Peyer's patch (tissue), 4 donors: Measurements from ENCODE around the gene ARMC12. TPM values are rescaled to one million over a fixed set of nuclear protein-coding genes. Genes with fewer than 3 reads are reported as not detected.

ENCODE experiments used
- DNase-seq, 3 donors: peaks; one replicate each; pipeline ENCODE4 v3.0.0-alpha.2; 2017 to 2019
- H3K27ac ChIP-seq, 4 donors: fragments of 200-600 bp; sonication (generic); one replicate each; pipeline ENCODE4 v1.5.1; 2016 to 2019
- H3K27me3 ChIP-seq, 2 donors: fragments of 200-600 bp; sonication (generic); one replicate each; pipeline ENCODE4 v1.5.1; 2019
- H3K36me3 ChIP-seq, 3 donors: fragments of 200-600 bp; sonication (generic); one replicate each; pipeline ENCODE4 v1.5.1; 2016 to 2019
- H3K4me1 ChIP-seq, 4 donors: fragments of 200-600 bp; sonication (generic); one replicate each; pipeline ENCODE4 v1.5.1; 2016 to 2019
- H3K4me3 ChIP-seq, 4 donors: fragments of 200-600 bp; sonication (generic); 1 replicate in 3 of 4; 2 replicates in 1 of 4; pipeline ENCODE4 v1.5.1; 2016 to 2019; ENCODE audit warnings: mild to moderate bottlenecking in 1 of 4
- H3K9me3 ChIP-seq, 4 donors: fragments of 200-600 bp; sonication (generic); one replicate each; pipeline ENCODE4 v1.5.1; 2016 to 2019; ENCODE audit warnings: mild to moderate bottlenecking in 1 of 4
- POLR2A ChIP-seq, 2 donors: fragments of 450-650 bp; IDR thresholded peaks; one replicate each; pipeline ENCODE4 v1.5.1; 2017; ENCODE audit warnings: antibody characterized with exemption in 2 of 2, mild to moderate bottlenecking in 2 of 2, moderate library complexity in 2 of 2
- total RNA-seq, 4 donors: library from RNA; depleted of rRNA; stranded (reverse); fragments of >200 nt; gene quantifications; one replicate each; pipeline ENCODE4 v1.1.0, GENCODE V29; 2016
- TF ChIP-seq, protein P1 (sequence below), 6 experiments: fragments of 450-650 bp in 4 of 6; fragments of 200-600 bp in 2 of 6; sonication (generic) in 1 of 6; IDR thresholded peaks; one replicate each; pipeline ENCODE4 v1.5.1; 2017 to 2019; ENCODE audit warnings: antibody characterized with exemption in 6 of 6, mild to moderate bottlenecking in 3 of 6, moderate library complexity in 1 of 6

Gene ARMC12
- total RNA-seq, 4 donors from 2014 or later = 1.3 to 2.7 TPM; not detected in 2

DNA sequence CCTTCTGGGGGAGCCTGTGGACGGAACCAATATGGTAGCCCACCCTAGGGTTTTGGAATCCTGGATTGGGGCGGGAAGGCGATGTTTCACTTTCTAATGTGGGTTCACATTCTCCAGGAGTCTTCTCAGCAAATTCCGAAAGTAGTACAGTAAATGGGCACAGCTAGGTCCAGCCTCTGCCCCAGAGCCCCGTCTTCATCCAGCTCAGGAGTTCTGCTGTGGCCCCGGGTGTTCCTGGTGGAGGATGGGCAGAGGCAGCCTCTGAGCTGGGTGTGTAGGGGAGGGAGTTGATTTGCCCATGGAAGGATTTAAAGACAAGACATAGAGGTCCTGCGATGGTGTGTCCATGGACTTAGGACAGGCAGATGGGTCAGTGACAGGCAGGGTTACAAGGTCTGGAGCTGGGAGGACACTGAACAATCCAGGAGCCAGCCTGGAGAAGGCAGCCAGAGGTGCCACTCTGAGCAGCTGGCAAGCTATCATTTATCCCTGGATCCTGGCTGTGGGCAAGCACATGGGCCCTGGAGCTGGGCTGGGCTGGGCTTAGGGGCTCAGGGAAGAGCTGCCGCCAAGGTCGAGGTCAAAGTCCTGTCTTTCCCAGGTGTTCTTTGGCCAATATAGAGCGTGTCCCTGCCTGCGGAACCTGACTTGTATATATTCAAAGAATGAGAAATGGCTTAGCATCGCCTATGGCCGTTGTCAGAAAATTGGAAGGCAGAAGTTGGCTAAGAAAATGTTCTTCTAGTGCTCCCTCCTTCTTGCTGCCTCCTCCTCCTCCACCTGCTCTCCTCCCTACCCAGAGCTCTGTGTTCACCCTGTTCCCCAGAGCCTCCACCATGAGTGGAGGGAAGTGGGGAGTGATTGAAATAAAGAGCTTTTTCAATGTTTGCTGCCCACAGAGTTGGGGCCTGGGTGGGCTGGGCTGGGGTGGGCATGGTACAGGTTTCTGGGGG is 50.7 kb downstream of the ARMC12 start:
- H3K36me3 ChIP-seq = no peaks in the 10 kb centered on the region
- no peak for TF ChIP-seq POLR2A (IDR thresholded peaks at IDR 0.05)
- TF ChIP-seq, protein P1, sequence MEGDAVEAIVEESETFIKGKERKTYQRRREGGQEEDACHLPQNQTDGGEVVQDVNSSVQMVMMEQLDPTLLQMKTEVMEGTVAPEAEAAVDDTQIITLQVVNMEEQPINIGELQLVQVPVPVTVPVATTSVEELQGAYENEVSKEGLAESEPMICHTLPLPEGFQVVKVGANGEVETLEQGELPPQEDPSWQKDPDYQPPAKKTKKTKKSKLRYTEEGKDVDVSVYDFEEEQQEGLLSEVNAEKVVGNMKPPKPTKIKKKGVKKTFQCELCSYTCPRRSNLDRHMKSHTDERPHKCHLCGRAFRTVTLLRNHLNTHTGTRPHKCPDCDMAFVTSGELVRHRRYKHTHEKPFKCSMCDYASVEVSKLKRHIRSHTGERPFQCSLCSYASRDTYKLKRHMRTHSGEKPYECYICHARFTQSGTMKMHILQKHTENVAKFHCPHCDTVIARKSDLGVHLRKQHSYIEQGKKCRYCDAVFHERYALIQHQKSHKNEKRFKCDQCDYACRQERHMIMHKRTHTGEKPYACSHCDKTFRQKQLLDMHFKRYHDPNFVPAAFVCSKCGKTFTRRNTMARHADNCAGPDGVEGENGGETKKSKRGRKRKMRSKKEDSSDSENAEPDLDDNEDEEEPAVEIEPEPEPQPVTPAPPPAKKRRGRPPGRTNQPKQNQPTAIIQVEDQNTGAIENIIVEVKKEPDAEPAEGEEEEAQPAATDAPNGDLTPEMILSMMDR (IDR thresholded peaks at IDR 0.05) = no peak
- H3K27me3 ChIP-seq = peaks cover 0 to 3% of the 10 kb centered on the region in 2 donors
- no peak for DNase-seq
- H3K4me3 ChIP-seq = no peak overlapping the region
- H3K9me3 ChIP-seq = no peaks in the 10 kb centered on the region
- H3K27ac ChIP-seq = no peak overlapping the region
- no peaks in the 10 kb centered on the region for H3K4me1 ChIP-seq

DNA sequence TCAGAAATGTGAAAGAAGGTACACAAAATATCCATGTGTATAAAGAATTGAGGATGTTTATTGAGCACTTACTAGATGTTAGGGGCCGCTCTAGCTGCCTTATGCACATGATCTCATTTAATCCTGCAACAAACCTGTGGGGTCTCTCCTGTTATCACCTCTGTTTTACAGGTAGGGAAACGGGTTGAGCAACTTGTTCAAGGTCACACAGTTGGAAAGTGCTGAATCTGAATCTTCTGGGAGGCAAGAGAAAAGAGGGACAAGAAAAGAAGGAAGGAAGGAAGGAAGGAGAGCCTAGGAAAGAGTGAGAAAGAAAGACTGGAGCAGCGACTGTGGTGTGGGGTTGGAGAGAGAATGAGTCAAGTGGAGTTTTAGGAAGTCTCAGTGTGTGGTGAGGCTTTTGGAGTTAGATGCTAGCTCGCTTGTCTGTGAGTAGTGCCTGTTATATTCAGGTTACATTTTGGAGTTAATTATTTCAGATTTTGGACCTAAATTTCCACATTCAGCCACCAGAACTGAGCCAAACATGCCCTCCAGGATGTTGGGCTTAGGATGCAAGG is 51.7 kb downstream of the ARMC12 start:
- TF ChIP-seq, protein P1 (IDR thresholded peaks at IDR 0.05) = no peak
- TF ChIP-seq POLR2A (IDR thresholded peaks at IDR 0.05) = no peak
- no peak for DNase-seq
- Histone ChIP-seq H3K36me3 (no peaks in the 10 kb centered on the region), H3K27ac (no peak overlapping the region), H3K9me3 (no peaks in the 10 kb centered on the region), H3K27me3 (peaks cover 0 to 3% of the 10 kb centered on the region in 2 donors), H3K4me1 (no peaks in the 10 kb centered on the region), H3K4me3 (no peak overlapping the region)

DNA sequence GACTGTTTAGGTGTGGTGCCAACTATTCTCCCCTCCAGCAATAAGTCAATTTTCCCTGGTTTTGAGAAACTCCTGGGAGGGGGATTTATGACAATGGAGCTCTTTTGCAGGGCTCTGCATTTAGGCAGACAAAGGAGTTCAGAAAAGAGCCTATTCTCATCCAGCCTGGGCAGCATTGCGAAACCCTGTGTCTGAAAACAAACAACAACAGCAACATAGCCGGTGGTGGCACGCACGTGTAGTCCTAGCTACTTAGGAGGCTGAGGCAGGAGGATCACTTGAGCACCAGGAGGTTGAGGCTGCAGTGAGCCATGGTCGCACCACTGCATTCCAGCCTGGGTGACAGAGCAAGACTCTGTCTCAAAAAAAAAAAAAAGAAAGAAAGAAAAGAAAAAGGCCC is 53.9 kb downstream of the ARMC12 start:
- Histone ChIP-seq H3K4me3 (no peak overlapping the region), H3K27ac (no peak overlapping the region), H3K4me1 (no peaks in the 10 kb centered on the region), H3K27me3 (peaks cover 0 to 3% of the 10 kb centered on the region in 2 donors), H3K9me3 (no peaks in the 10 kb centered on the region), H3K36me3 (no peaks in the 10 kb centered on the region)
- no peak for TF ChIP-seq POLR2A (IDR thresholded peaks at IDR 0.05)
- TF ChIP-seq, protein P1 (IDR thresholded peaks at IDR 0.05) = no peak
- no peak for DNase-seq

DNA sequence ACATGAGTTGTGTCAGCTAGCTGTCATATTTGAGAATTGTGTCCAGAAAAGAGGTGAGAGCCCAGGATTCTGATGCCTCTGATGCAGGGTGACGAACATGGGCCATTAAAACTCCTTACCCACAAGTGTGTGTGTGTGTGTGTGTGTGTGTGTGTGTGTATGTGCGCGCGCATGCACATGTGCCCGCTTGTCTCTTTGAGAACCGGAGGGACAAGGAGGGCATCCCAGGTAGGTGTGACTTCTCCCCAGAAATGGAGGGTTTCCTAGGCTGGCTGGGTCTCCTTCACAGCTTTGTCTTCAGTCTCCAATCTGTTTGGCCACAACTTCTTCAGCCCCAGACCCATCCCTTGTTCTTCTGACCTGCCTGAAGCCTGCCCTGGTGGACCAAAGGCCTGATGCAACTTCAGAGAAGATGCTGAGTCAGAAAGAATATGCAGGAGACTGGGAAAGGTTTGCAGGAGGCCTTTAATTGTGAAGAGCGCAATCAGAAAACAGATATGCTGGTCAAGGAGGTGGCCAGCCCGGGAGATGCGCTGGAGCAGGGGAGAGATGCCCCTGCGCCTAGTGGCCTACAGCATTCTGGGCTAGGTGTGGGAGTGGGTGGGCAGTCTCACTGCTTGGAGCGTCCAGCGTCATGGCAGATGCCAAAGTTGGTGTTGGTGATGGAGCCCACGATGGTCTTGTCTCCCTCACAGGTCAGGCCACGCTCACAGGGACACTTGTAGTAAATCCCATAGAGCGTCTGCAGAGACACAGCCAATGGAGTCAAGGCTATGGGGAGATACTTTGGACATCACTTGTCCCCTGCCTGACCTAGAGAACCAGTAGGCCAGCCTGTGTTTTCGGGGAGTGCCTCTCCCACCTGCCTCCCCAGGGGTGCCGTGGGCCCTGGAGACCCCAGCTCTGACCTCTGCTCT is 58.0 kb downstream of the ARMC12 start:
- H3K27ac ChIP-seq = no peak overlapping the region
- no peaks in the 10 kb centered on the region for H3K9me3 ChIP-seq
- H3K4me1 ChIP-seq = no peaks in the 10 kb centered on the region
- TF ChIP-seq, protein P1 (IDR thresholded peaks at IDR 0.05) = no peak
- TF ChIP-seq POLR2A (IDR thresholded peaks at IDR 0.05) = no peak
- DNase-seq = peak in 1 of 3 donors; percentile 40
- no peaks in the 10 kb centered on the region for H3K36me3 ChIP-seq
- H3K4me3 ChIP-seq = no peak overlapping the region
- no peaks in the 10 kb centered on the region for H3K27me3 ChIP-seq

DNA sequence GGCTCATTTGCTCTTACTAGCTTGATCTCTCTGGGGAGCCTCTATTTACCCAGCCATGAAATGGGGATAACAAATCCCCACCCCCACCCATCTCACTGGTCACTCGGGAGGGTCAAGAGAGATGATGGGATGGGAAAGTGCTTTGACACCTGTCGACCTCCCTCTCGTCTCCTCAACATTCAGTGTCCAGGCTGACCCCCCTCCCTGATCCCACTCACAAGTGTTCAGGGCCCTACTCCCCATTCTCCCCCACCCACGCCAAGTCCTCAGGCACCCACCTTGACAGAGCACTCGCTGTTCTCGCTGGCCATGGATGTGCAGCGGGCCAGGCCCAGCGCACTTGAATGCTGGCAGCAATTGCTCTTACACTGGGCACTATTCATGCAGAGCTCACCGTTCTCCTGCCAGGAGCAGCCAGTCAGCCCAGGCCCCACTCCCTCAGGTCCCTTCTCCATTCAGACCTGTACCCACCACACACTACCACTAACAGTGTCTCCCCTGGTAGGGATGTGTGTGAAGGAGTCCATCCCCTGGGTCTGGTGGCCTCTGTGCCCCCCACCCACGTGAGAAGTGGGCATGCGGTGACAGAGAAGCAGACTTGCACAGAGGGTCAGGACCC is 58.7 kb downstream of the ARMC12 start:
- no peaks in the 10 kb centered on the region for H3K4me1 ChIP-seq
- no peaks in the 10 kb centered on the region for H3K27me3 ChIP-seq
- H3K36me3 ChIP-seq = no peaks in the 10 kb centered on the region
- DNase-seq = no peak
- no peak overlapping the region for H3K27ac ChIP-seq
- no peak overlapping the region for H3K4me3 ChIP-seq
- H3K9me3 ChIP-seq = no peaks in the 10 kb centered on the region
- TF ChIP-seq, protein P1 (IDR thresholded peaks at IDR 0.05) = no peak
- TF ChIP-seq POLR2A (IDR thresholded peaks at IDR 0.05) = no peak
